HG03103 (cell line): ENCODE results near the gene ZNF607.
A peak's percentile ranks its signal among the peaks of the same experiment; 100 is the strongest.

Experiments
- ATAC-seq: cut with Tn5 transposase; IDR thresholded peaks from one replicate; pipeline ENCODE4 v1.9.1; 2021; ENCODE audit warnings: low read depth; ENCODE audit not compliant: unreplicated experiment

ZNF607 gene

GRCh38 chr19:37654629-37655300, 64.8 kb downstream of the ZNF607 start:
- ATAC-seq, result peak; percentile 36

- ATAC-seq, result no peak
Observed at GRCh38 chr19:37654118-37654517, 65.4 kb downstream of the ZNF607 start.
